IPS-18c (cell line): ENCODE results near the gene UBR1.
A peak's percentile ranks its signal among the peaks of the same experiment; 100 is the strongest.

Source experiments
- H3K4me3 ChIP-seq: 2 replicates; pipeline ENCODE4 v1.7.0; 2013; ENCODE audit warnings: low read depth, mild to moderate bottlenecking, low read length, moderate library complexity; ENCODE audit not compliant: insufficient read depth
- H3K9me3 ChIP-seq: one replicate; pipeline ENCODE4 v1.6.1; 2013; ENCODE audit warnings: mild to moderate bottlenecking, low read length, moderate library complexity; ENCODE audit not compliant: control insufficient read depth, insufficient read depth

The UBR1 gene

GRCh38 chr15:42940527-42940926 lies 165.3 kb downstream of the UBR1 start:
- no peak overlapping the region for H3K4me3 ChIP-seq
- H3K9me3 ChIP-seq = no peaks in the 10 kb centered on the region

DNA sequence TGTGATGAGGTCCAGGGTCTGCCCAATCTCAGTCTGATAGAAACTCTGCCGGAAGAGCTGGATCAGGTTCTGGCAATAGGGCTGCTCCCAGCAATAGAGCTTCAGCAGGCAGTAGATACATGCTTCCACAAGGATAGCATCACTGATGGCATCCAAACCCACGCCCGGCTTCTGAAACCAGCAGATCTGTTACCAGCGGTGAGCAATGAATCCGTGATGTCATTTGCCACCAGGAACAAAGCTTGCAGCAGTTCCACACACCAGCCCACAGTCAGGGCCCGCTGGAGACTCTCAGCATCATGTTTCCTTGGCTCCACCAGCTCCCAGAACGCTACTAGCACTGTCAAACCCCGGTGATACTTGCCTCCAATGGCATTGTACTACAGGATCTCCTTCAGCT lies 166.0 kb downstream of the UBR1 start:
- Histone ChIP-seq H3K9me3 (no peaks in the 10 kb centered on the region), H3K4me3 (no peak overlapping the region)

- H3K4me3 ChIP-seq = no peak overlapping the region
- H3K9me3 ChIP-seq = no peaks in the 10 kb centered on the region
Measured at GRCh38 chr15:42937143-42937542, 168.7 kb downstream of the UBR1 start.

DNA sequence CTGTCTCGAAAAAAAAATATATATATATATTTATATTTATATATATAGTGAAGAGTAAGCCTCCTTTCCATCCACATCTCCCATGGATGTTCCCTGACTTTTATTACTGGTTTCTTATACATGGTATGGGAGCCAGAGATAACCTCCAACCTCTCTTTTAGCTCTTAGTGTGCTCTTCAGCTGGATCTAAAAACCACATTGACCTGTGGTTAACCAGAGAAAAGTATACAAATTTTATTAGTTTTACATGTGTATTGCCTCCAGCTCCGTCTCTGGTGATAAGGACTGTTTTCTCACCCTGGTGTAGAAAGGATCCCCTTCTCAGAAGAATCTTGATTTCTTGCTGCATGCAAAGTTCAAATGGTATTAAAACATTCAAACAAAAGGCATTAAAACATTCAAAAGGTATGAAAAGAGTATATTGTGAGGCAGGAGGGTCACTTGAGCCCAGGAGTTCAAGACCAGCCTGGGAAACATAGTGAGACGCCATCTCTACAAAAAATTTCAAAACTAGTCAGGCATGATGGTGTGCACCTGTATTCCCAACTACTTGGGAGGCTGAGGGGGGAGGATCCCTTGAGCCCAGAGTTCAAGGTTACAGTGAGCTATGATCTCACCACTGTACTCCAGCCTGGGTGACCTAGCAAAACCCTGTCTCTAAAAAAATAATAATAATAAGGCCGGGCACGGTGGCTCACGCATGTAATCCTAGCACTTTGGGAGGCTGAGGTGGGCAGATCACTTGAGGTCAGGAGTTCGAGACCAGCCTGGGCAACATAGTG lies 171.8 kb downstream of the UBR1 start:
- Histone ChIP-seq H3K4me3 (no peak overlapping the region), H3K9me3 (no peaks in the 10 kb centered on the region)

GRCh38 chr15:42932833-42933515 lies 172.9 kb downstream of the UBR1 start:
- H3K9me3 ChIP-seq = no peaks in the 10 kb centered on the region

DNA sequence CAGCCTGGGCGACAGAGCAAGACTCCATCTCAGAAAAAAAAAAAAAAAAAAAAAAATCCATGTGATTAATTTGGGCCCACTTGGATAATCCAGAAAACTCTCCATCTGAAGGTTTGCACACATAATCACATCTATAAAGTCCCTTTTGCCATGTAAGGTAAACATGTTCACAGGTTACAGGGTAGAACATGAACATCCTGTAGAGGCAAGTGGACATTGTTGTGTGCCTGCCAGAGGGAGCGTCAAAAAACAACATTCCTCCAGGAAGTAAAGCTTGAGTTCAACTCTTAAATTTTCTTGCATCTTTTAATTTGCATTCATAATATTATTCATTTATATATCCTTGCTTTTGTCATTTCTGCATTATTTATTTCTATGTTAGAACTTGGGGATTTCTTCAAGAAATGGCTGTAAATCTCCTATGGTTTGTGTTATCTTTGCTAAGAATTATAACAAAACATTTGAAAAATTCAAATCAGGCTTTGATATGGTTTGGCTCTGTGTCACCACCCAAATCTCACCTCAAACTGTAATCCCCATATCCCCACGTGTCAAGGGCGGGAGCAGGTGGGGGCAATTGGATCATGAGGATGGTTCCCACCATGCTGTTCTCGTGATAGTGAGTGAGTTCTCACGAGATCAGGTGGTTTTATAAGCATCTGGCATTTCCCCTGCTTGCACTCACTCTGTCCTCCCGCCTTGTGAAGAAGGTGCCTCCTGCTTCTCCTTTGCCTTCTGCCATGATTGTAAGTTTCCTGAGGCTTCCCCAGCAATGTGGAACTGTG lies 173.9 kb downstream of the UBR1 start:
- no peak overlapping the region for H3K4me3 ChIP-seq
- no peaks in the 10 kb centered on the region for H3K9me3 ChIP-seq

More at GRCh38 chr15:42932833-42933515, 172.9 kb downstream of the UBR1 start:
- no peak overlapping the region for H3K4me3 ChIP-seq

DNA sequence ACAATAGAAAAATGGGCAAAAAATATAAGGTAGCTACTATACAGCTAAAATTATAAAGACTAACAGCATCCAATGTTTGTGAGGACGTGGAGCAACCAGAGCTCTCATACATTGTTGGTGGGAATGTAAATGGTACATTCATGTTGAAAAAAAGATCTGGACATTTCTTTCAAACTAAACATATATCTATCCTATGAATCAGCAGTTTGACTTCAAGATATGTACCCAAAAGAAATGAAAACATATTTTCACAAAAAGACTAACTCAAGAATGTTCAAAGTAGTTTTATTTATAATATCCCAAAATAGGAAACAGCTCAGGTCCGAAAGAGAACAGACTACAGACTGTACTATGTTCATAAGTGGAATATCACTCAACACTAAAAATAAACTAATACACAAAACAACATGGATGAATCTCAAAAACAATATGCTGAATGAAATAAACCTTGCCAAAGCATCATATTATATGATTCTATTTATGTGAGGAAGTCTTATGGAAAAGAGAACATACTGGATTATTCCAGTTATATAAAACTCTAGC lies 176.5 kb downstream of the UBR1 start:
- Histone ChIP-seq H3K4me3 (no peak overlapping the region), H3K9me3 (no peaks in the 10 kb centered on the region)

DNA sequence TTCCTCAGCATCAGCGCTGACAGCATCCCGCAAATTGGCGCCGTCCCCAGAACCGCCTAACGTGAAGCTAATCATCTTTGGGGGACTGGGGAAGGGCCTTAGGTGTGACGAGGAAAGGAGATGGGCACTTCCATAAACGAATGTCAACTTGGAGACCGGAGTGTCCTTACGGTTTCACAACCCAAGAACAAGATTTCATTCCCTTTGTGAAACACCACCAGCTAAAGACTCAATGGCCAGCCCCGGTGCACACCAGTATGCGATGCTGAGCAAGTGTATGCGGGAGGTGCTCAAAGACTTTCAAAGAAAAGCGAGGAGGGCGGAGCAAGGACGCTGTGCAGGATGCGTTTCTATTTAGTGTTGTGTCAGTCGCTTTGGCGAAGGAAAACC lies 184.5 kb downstream of the UBR1 start:
- H3K4me3 ChIP-seq = peak overlapping the region; percentile 59
- H3K9me3 ChIP-seq = no peaks in the 10 kb centered on the region

- H3K9me3 ChIP-seq = no peaks in the 10 kb centered on the region
- peak within 1 kb of the TSS; percentile 76 for H3K4me3 ChIP-seq
Measured at GRCh38 chr15:42920519-42921341, 185.1 kb downstream of the UBR1 start, which contains the start of gene TTBK2. Gene TTBK2 (minus strand): TSS chr15:42920778. CDS start chr15:42878617, 42,161 bp downstream.

GRCh38 chr15:42919799-42920518 lies 185.9 kb downstream of the UBR1 start:
- Histone ChIP-seq H3K4me3 (peak overlapping the region; percentile 76), H3K9me3 (no peaks in the 10 kb centered on the region)

- peak overlapping the region; percentile 76 for H3K4me3 ChIP-seq
Measured at GRCh38 chr15:42919308-42919707, 186.5 kb downstream of the UBR1 start.

DNA sequence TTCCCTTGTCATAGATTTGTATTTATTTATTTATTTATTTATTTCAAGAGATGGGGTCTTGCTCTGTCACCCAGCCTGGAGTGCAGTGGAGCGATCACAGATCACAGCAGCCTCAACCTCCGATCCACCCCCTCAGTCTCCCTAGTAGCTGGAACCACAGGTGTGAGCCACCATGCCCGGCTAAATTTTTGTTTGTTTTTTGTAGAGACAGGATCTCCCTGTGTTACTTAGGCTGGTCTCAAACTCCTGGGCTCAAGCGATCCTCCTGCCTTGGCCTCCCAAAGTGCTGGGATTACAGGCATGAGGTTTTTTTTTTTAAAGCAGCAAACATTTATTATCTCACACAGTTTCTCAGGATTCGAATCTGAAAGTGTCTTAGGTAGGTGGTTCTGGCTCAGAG lies 187.8 kb downstream of the UBR1 start:
- no peak overlapping the region for H3K4me3 ChIP-seq
- no peaks in the 10 kb centered on the region for H3K9me3 ChIP-seq

More at GRCh38 chr15:42919308-42919707, 186.5 kb downstream of the UBR1 start:
- H3K9me3 ChIP-seq = no peaks in the 10 kb centered on the region

DNA sequence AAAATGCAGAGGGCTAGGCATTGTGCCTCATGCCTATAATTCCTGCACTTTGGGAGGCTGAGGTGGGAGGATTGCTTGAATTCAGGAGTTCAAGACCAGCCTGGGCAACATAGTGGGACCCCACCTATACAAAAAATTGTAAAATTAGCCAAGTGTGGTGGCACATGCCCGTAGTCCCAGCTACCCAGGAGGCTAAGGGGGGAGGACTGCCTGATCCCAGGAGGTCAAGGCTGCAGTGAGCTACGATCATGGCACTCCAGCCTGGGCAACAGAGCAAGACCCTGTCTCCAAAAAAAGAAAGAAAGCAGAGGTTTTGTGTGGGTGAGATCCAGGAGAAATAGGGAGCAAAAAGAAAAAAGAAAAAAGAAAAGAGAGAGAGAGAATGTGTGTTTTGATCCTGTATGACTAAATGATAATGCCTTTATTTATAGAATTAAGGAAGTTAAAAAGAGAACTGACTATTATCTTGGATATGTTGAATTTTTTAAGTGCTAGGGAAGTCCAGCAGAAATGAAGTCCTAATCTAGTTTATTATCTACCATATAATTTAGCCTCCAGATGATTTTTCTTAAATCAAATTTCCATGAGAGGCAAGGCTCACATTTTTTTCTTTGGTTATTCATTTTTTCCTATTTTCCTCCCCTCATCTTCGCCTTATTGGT lies 190.1 kb downstream of the UBR1 start:
- H3K4me3 ChIP-seq = no peak overlapping the region
- H3K9me3 ChIP-seq = no peaks in the 10 kb centered on the region

DNA sequence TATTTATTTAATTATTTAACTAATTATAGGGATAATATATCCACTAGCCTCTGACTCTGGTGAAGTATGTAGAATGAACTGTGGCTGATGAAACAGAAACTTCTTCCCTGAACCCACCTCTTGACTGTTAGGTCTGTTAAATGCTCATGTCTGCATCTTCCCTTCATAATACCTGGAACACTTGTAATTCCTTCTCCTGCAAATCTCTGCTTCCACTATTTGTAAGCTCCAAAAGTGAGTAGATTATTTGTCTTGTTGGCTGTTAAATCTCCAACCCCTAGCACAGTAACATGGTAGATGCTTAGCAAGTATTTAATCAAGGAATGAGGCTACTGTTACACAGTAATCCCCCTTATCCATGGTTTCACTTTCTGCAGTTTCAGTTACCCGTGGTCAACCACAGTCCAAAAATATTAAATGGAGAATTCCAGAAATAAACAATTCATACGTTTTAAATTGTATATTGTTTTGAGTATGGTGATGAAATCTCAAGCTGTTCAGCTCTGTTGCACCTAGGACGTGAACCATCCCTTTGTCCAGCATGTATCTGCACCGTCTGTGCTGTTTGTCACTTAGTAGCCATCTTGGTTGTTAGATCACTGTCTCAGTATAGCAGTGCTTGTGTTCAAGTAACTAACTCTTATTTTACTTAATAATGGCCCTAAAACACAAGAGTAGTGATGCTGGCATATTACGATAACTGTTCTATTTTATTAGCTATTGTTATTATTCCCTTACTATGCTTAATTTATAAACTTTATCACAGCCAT lies 190.9 kb downstream of the UBR1 start:
- Histone ChIP-seq H3K4me3 (no peak overlapping the region), H3K9me3 (no peaks in the 10 kb centered on the region)

DNA sequence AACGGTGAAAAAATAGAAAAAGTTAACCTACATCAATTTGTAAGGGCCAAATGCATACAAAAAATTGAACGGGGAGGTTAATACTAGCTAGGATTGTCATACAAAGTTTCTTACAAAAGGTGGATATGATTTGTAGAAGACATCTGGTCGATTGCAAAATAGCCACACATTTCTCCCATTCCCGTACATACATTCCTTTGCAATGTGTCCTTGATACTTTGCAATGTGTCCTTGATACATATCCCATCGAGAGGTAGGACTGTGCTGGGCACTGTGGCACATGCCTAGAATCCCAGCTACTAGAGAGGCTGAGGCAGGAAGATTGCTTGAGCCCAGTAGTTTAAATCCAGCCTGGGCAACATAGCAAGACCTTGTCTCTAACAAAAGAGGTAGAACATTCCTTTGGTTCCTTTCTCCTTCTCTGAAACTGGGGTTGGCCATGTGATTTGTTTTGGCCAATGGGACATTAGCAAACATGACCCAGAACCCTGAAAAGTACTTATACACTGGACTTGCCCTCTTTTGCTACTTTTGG lies 194.7 kb downstream of the UBR1 start:
- no peaks in the 10 kb centered on the region for H3K9me3 ChIP-seq

More for the DNA sequence above, 194.7 kb downstream of the UBR1 start:
- no peak overlapping the region for H3K4me3 ChIP-seq
